GM12878 (cell line): ENCODE measurements around the gene AP1S3. TPM values are rescaled to one million over a fixed set of nuclear protein-coding genes. Genes with fewer than 3 reads are reported as not detected.

ENCODE experiments used
- ATAC-seq: fragments of 200-7000 bp; cut with Tn5 transposase; 3 replicates; pipeline ENCODE4 v1.9.1; 2020; ENCODE audit warnings: mild to moderate bottlenecking, moderate library complexity
- BruUV-seq: library from RNA; stranded (reverse); fragments of 400-500 nt; replicated peaks from 2 replicates; lab custom pipeline; 2021; lab: Mats Ljungman, UMichigan
- CTCF ChIA-PET: fragments of 300-600 bp; sonication (Branson Sonifier 250); formaldehyde crosslinking; extraction: SDS; loops from one replicate; lab custom pipeline; 2021; ENCODE audit warnings: inconsistent platforms; lab: Yijun Ruan, JAX
- POLR2A ChIA-PET: fragments of 350-600 bp; formaldehyde crosslinking; extraction: SDS; loops from one replicate; lab custom pipeline; 2021; ENCODE audit warnings: inconsistent platforms; lab: Charles Lee
- RAD21 ChIA-PET: fragments of 300-600 bp; sonication (Branson Sonifier 250); formaldehyde crosslinking; loops from one replicate; lab custom pipeline; 2023; ENCODE audit warnings: antibody characterized with exemption; ENCODE audit not compliant: unreplicated experiment; lab: Charles Lee
- SMC1A ChIA-PET: fragments of 300-600 bp; sonication (Branson Sonifier 250); formaldehyde crosslinking; loops from one replicate; lab custom pipeline; 2023; ENCODE audit not compliant: unreplicated experiment, uncharacterized antibody; lab: Charles Lee
- DNase-seq: peaks from one replicate; pipeline ENCODE4 v3.0.0-alpha.2; 2011; ENCODE audit warnings: low read depth, low spot score
- FAIRE-seq: peaks from 3 replicates; lab custom pipeline; 2011; peaks lifted over from hg19 to GRCh38; lab: Jason Lieb, UNC
- H2AFZ ChIP-seq: 2 replicates; pipeline ENCODE4 v1.6.0; 2011; ENCODE audit warnings: low read depth, low read length, control low read depth; ENCODE audit not compliant: control insufficient read depth
- H3K27ac ChIP-seq: 2 replicates; pipeline ENCODE4 v1.5.1; 2011; ENCODE audit warnings: control low read depth; ENCODE audit not compliant: control insufficient read depth, insufficient read depth
- H3K27me3 ChIP-seq, 2 experiments: replicated peaks in 1 of 2; 2 replicates each; pipeline versions ENCODE4 v1.6.0 to v1.6.1; 2011; ENCODE audit warnings: low read length in 1 of 2; ENCODE audit not compliant: control insufficient read depth in 2 of 2, insufficient read depth in 2 of 2
- H3K36me3 ChIP-seq, 2 experiments: 2 replicates each; pipeline ENCODE4 v1.5.1; 2011; ENCODE audit warnings: low read length in 1 of 2; ENCODE audit not compliant: control insufficient read depth in 2 of 2, insufficient read depth in 2 of 2
- H3K4me1 ChIP-seq: 2 replicates; pipeline ENCODE4 v1.6.1; 2011; ENCODE audit warnings: mild to moderate bottlenecking, low read length, moderate library complexity, mixed read lengths; ENCODE audit not compliant: control insufficient read depth, insufficient read depth
- H3K4me2 ChIP-seq: 2 replicates; pipeline ENCODE4 v1.6.0; 2011; ENCODE audit warnings: control low read depth; ENCODE audit not compliant: control insufficient read depth, insufficient read depth
- H3K4me3 ChIP-seq: fragments of 200-600 bp; sonication (generic); 2 replicates; pipeline ENCODE4 v1.5.1; 2016
- H3K79me2 ChIP-seq: 2 replicates; pipeline ENCODE4 v1.6.0; 2011; ENCODE audit warnings: low read length; ENCODE audit not compliant: control insufficient read depth, insufficient read depth
- H3K9ac ChIP-seq: 2 replicates; pipeline ENCODE4 v1.8.0; 2011; ENCODE audit warnings: low read length, control low read depth, mixed read lengths; ENCODE audit not compliant: control insufficient read depth, insufficient read depth
- H3K9me3 ChIP-seq: replicated peaks from 3 replicates; pipeline ENCODE4 v1.5.1; 2011; ENCODE audit warnings: mild to moderate bottlenecking, low read length; ENCODE audit not compliant: control insufficient read depth, insufficient read depth
- H4K20me1 ChIP-seq: 2 replicates; pipeline ENCODE4 v1.6.0; 2011; ENCODE audit not compliant: control insufficient read depth, insufficient read depth
- BMI1 ChIP-seq: fragments of 450-650 bp; IDR thresholded peaks from 2 replicates; pipeline ENCODE4 v1.6.1; 2016; ENCODE audit warnings: mild to moderate bottlenecking, moderate library complexity, borderline replicate concordance
- GATAD2B ChIP-seq: fragments of 450-650 bp; conservative IDR thresholded peaks from 2 replicates; pipeline ENCODE4 v1.6.1; 2017; ENCODE audit warnings: low read depth, mild to moderate bottlenecking, moderate library complexity
- IKZF2 ChIP-seq, 2 experiments: fragments of 450-650 bp; IDR thresholded peaks; 2 replicates each; pipeline ENCODE4 v1.6.1; 2017; ENCODE audit warnings: mild to moderate bottlenecking in 2 of 2, moderate library complexity in 2 of 2
- KDM1A ChIP-seq: fragments of 200-600 bp; sonication (generic); IDR thresholded peaks from 2 replicates; pipeline ENCODE4 v1.6.1; 2016; ENCODE audit warnings: borderline replicate concordance
- MEF2A ChIP-seq: IDR thresholded peaks from 2 replicates; pipeline ENCODE4 v1.6.1; 2011; ENCODE audit warnings: low read depth, mild to moderate bottlenecking, low read length, moderate library complexity; ENCODE audit not compliant: insufficient read depth
- MTA2 ChIP-seq: fragments of 450-650 bp; IDR thresholded peaks from 2 replicates; pipeline ENCODE4 v1.6.1; 2016; ENCODE audit warnings: low read depth, mild to moderate bottlenecking, moderate library complexity
- RCOR1 ChIP-seq: conservative IDR thresholded peaks from 2 replicates; pipeline ENCODE4 v1.6.1; 2012; ENCODE audit warnings: low read depth, low read length, improper control_type of control experiment
- RUNX3 ChIP-seq: IDR thresholded peaks from 2 replicates; pipeline ENCODE4 v1.6.1; 2012; ENCODE audit warnings: low read length, inconsistent platforms
- SMARCA5 ChIP-seq: fragments of 450-650 bp; IDR thresholded peaks from 2 replicates; pipeline ENCODE4 v1.6.1; 2017; ENCODE audit warnings: mild to moderate bottlenecking
- SPI1 ChIP-seq: IDR thresholded peaks from 2 replicates; pipeline ENCODE4 v1.6.1; 2011; ENCODE audit warnings: low read depth, mild to moderate bottlenecking, low read length, moderate library complexity, borderline replicate concordance; ENCODE audit not compliant: insufficient read depth
- WGBS: methylation state at CpG from one replicate; pipeline ENCODE4 v1.1.6; 2016; ENCODE audit warnings: low lambda C conversion rate; ENCODE audit not compliant: insufficient replicate concordance, insufficient coverage; ENCODE audit errors: missing lambda C conversion rate; 5-methylcytosine and 5-hydroxymethylcytosine counted together
- in situ Hi-C: fragments of 300-500 bp; cut with MboI; formaldehyde crosslinking; loops from 9 replicates; pipeline ENCODE4 v1.14.3; 2018; ENCODE audit warnings: mixed read lengths
- intact Hi-C: fragments of 100-400 bp; cut with micrococcal nuclease; formaldehyde crosslinking; loops from one replicate; pipeline ENCODE4 v1.14.2; 2022; ENCODE audit not compliant: unreplicated experiment
- polyA plus RNA-seq, 11 experiments: library from polyadenylated mRNA; depleted of rRNA in 4 of 11; unstranded in 6 of 11; stranded (reverse) in 5 of 11; fragments of >200 nt; fragmentation: Nextera tagmentation in 4 of 11; fragmentation: Illumina TruSeq in 1 of 11; extraction: Ambion mirVana in 4 of 11; extraction: Trizol in 1 of 11; gene quantifications; 1 replicate in 1 of 11; 2 replicates in 10 of 11; pipeline versions ENCODE4 v1.2.1 to v1.2.3, GENCODE V29; 2011 to 2016; ENCODE audit warnings: inconsistent platforms in 2 of 11, missing spikeins in 2 of 11, low read depth in 1 of 11
- total RNA-seq, 4 experiments: library from RNA; depleted of rRNA in 3 of 4; stranded (reverse); fragments of >200 nt in 3 of 4; fragmentation: Illumina TruSeq in 1 of 4; extraction: Trizol in 1 of 4; gene quantifications; 2 replicates each; pipeline versions ENCODE4 v1.2.1 to v1.2.3, GENCODE V29; 2013 to 2021
- TF ChIP-seq, protein P1 (sequence below): fragments of 150-350 bp; IDR thresholded peaks from 2 replicates; pipeline ENCODE4 v1.6.1; 2016; ENCODE audit warnings: low read depth, low read length
- TF ChIP-seq, protein P2 (sequence below): IDR thresholded peaks from 2 replicates; pipeline ENCODE4 v1.6.1; 2011; ENCODE audit warnings: mild to moderate bottlenecking, low read depth, low read length, moderate library complexity; ENCODE audit not compliant: insufficient replicate concordance

The AP1S3 gene
- total and polyA plus RNA-seq, 10 of the 15 experiments (the other 5 are each of a cell fraction or from before 2014, with no cell fraction given) = 2.6 to 14.3 (median 9.2) TPM

DNA sequence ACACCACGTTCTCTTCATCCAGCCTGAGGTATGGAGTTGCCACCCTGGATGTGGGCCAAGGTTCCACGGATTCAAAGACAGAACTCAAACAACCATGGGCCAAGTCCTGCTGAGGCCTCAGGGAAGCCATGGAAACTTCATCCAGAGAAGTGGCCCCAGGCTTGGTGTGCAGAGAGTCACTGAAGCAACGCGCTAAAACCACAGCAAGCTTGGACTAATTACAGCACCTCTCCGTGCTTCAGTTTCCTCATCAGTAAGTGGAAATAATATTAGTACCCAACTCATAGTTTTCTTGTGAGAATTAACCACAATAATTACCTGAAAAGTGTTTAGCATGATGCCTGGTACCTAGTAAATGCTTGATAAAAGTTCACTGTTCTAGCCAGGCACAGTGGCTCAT, 19.2 kb upstream of the AP1S3 start:
- ChIA-PET POLR2A (no interaction called here), SMC1A (interaction anchor here (1.1 kb wide), 1 partner anchor 40 kb away, joined by 3 read pairs; no protein-coding TSS in a partner anchor), CTCF (interaction anchor here (1.0 to 1.7 kb wide), 4 partner anchors 10 to 76 kb away, joined by 3 to 5 read pairs (median 4); no protein-coding TSS in a partner anchor), RAD21 (no interaction called here)
- DNase-seq (no peak), ATAC-seq (peak; percentile 54), FAIRE-seq (no peak)
- TF ChIP-seq MTA2 (peak; percentile 36; the same call in 1 of the 2 replicates), BMI1 (no peak), KDM1A (no peak), MEF2A (no peak), SPI1 (no peak), GATAD2B (no peak), IKZF2 (IDR thresholded peaks at IDR 0.05) (0 out of 4 replicates have a peak, but pooled peaks have one; percentile 16 to 21), RUNX3 (peak; percentile 72), SMARCA5 (no peak), RCOR1 (no peak)
- TF ChIP-seq, protein P1, sequence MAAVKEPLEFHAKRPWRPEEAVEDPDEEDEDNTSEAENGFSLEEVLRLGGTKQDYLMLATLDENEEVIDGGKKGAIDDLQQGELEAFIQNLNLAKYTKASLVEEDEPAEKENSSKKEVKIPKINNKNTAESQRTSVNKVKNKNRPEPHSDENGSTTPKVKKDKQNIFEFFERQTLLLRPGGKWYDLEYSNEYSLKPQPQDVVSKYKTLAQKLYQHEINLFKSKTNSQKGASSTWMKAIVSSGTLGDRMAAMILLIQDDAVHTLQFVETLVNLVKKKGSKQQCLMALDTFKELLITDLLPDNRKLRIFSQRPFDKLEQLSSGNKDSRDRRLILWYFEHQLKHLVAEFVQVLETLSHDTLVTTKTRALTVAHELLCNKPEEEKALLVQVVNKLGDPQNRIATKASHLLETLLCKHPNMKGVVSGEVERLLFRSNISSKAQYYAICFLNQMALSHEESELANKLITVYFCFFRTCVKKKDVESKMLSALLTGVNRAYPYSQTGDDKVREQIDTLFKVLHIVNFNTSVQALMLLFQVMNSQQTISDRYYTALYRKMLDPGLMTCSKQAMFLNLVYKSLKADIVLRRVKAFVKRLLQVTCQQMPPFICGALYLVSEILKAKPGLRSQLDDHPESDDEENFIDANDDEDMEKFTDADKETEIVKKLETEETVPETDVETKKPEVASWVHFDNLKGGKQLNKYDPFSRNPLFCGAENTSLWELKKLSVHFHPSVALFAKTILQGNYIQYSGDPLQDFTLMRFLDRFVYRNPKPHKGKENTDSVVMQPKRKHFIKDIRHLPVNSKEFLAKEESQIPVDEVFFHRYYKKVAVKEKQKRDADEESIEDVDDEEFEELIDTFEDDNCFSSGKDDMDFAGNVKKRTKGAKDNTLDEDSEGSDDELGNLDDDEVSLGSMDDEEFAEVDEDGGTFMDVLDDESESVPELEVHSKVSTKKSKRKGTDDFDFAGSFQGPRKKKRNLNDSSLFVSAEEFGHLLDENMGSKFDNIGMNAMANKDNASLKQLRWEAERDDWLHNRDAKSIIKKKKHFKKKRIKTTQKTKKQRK = no peak
- TF ChIP-seq, protein P2, sequence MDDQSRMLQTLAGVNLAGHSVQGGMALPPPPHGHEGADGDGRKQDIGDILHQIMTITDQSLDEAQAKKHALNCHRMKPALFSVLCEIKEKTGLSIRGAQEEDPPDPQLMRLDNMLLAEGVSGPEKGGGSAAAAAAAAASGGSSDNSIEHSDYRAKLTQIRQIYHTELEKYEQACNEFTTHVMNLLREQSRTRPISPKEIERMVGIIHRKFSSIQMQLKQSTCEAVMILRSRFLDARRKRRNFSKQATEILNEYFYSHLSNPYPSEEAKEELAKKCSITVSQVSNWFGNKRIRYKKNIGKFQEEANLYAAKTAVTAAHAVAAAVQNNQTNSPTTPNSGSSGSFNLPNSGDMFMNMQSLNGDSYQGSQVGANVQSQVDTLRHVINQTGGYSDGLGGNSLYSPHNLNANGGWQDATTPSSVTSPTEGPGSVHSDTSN = no peak
- no TSS peak for BruUV-seq
- no peak overlapping the region for H3K27ac ChIP-seq
- intact Hi-C loops (no loop called here), in situ Hi-C loops (no loop called here)
- H2AFZ ChIP-seq = no peak overlapping the region
- H3K4me3 ChIP-seq = no peak overlapping the region
- peak overlapping the region; percentile 44; the same call in 1 of the 2 replicates for H3K4me2 ChIP-seq
- peaks cover 9% of the 10 kb centered on the region for H3K4me1 ChIP-seq
- peaks cover 2% of the 10 kb centered on the region; the same call in 1 of the 3 replicates for H3K9me3 ChIP-seq
- H3K36me3 ChIP-seq = no peaks in the 10 kb centered on the region; a peak in 1 of 4 replicates
- no peaks in the 10 kb centered on the region for H3K79me2 ChIP-seq
- no peak overlapping the region for H3K9ac ChIP-seq
- no peaks in the 10 kb centered on the region for H4K20me1 ChIP-seq
- 33% methylated on average over 5 of the region's 5 CpGs for WGBS
- no peaks in the 10 kb centered on the region for H3K27me3 ChIP-seq
